ENCODE measurements around the gene GJC1.
"Not testable (repeated sequence)": the region's sequence is repeated elsewhere in the genome, so short reads cannot be mapped to it uniquely, and the experiment has no call there.

Gene GJC1

GRCh38 chr17:44757918-44758413 lies 72.1 kb downstream of the GJC1 start:
- no peak for DNase-seq

GRCh38 chr17:44757045-44757917 lies 72.8 kb downstream of the GJC1 start:
- DNase-seq, result no peak

GRCh38 chr17:44755180-44755579 lies 74.9 kb downstream of the GJC1 start:
- not testable (repeated sequence) for DNase-seq

- no peak for DNase-seq
These were observed 75.8 kb downstream of the GJC1 start for GRCh38 chr17:44754276-44754675.

GRCh38 chr17:44752953-44753861 lies 76.9 kb downstream of the GJC1 start:
- DNase-seq, result no peak

- DNase-seq, result no peak
These were observed 78.3 kb downstream of the GJC1 start for GRCh38 chr17:44751806-44752205.

- DNase-seq, result no peak
These were observed 78.8 kb downstream of the GJC1 start for GRCh38 chr17:44751331-44751730.

- no peak for DNase-seq
These were observed 80.1 kb downstream of the GJC1 start for GRCh38 chr17:44749980-44750318.

- no peak for DNase-seq
These were observed 80.8 kb downstream of the GJC1 start for GRCh38 chr17:44749076-44749979.

All from CD4-positive, alpha-beta T cell treated with Interleukin-17A for 4 hours (primary cell).